ENCODE results near the gene SRSF11.

Gene SRSF11

DNA sequence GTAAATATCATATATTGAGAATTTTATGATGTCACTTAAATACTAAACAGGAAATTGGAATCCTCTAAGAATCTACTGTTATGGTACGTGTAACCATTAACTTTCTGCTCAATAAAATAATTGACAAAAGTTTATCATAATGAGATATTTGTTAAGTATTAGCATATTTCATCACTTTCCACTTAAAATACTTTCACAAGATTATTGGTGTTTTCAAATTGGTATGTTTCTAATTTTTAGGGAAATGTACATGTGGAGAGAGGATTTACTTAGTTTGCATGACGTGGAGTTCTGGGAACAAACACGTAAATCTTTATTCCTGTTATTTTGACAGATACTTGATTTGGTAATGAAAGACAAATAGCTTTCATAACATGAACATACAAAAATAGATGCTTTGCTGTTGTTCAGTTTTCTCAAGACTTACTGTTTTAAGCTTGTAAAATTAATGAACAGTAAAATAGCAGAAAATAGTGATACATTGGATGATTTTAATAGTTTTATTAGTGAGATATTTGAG lies 1.6 kb downstream of the SRSF11 start:
- DNase-seq: no peak

DNA sequence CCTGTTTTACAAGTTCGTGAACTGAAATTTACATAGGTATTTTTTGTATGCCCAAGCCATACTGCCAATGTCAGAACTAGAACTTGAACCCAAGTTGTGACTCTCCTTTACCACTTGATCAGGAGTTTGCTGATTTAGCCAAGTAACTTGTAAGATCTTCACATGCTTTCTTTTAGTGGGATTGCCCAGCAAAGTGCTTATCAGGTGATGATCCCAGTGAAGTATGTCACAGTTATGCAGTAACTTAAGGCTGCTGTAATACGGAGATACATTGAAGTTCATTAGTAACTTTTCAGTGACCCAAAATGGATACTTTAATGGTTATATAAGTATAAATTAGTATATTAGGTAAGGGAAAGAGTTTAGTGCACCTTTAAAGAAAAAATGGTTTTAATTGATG lies 3.8 kb downstream of the SRSF11 start:
- DNase-seq: no peak

DNA sequence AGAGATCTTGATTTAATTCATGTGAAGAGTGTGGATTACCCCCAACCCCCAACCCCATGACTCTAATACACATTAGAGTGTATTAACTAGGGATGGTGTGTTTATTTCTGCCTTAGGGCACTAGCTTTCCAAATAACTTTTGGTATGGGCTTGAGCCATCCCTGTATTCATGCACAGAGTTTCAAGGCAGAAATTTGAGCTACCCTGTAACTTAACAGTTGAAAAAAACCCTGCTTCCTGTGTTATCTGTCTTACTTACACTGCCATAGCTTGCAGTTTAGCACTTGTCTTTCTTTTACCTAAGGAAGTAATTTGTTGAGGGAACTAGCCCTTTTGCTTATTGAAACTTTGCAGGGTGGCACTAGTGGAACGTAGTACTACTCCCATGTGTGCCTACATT lies 6.3 kb downstream of the SRSF11 start:
- no peak for DNase-seq

DNA sequence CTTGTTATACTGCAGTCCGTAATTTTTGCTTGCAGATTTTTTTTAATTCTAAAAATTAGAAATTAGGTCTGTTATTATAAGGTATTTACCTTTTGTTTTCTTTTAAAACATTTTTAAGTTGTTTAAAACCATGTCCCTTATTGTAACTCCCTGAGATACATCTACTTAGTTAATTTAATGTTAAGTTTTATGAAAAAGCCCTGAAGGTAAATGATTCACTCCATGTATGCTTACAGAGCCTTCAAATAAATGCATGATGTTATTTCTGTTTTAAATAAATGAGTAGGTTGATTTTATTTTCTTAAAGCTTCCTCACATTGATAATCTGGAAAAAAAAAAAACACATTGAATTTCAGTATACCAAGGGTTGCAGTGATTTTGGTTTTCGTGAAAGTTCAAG lies 7.5 kb downstream of the SRSF11 start:
- no peak for DNase-seq

DNA sequence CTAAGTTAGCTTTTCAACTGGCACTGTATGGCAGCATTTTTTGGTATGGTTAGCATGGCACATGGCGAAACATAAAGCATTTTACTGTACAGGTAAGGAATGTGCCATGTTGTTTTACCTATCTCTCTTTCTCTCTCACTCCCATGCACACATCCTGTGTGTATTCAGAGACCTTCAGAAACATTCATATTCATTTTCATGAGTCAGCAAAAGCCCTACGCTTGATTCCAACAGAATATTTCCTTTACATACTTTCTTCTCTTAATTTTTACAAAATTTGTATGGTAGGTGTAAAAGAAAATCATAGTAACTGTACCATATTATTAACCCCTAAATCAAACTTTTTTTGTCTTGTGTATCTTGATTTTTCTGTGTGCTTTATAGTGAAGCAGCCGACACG lies 10.3 kb downstream of the SRSF11 start:
- no peak for DNase-seq

DNA sequence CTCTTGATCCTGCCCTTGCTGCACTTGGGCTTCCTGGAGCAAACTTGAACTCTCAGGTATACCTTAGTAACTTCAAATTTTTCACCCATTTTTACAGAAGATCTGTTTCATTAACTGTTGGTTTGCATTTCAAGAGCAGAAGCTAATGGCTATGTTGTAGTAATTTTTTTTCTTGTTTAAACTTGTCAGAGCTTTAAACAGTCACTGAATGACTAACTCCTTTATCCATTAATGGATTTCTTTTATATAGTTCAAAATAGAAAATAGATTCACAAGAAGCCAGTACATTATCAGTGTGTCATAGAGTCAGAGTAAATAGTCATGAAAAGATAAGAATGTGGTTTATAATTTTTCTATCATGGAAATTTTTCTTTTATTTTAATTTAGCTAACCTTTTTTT lies 13.6 kb downstream of the SRSF11 start:
- no peak for DNase-seq

DNA sequence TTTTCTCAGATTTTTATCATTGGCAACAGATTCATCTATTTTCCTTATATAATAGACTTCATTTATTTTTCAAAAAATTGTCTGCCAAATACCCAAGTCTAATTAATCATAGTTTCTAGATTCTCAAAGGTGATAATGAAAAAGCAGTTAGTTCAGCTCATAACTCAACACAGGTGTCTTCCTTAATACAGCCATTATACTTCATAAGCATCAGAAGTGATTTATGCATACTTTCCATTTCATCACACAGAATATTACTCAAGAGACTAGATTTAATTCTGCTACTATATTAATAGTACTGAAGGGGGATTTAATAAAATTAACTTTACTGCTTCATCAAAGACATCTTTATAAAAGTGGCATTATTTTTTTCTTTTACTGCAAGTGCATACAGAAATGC lies 18.8 kb downstream of the SRSF11 start:
- DNase-seq: no peak

DNA sequence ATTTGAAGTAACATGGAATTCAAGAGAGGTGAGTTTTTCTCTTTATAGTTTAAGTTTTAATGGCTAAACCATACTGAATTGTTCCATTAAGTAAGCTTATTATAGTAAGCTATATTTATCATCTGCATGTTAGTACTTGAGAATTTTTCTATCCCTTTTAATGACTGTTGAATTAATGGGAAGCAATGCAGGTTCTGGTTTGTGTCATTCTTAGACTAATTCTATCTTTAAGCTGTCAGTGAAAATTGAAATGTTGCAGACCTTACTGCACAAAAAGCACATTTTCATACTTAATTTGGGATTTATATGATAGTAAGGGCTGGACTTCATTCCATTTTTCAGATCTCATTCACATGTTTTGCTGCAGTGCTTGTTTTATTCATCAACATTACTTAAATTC lies 25.9 kb downstream of the SRSF11 start:
- no peak for DNase-seq

DNA sequence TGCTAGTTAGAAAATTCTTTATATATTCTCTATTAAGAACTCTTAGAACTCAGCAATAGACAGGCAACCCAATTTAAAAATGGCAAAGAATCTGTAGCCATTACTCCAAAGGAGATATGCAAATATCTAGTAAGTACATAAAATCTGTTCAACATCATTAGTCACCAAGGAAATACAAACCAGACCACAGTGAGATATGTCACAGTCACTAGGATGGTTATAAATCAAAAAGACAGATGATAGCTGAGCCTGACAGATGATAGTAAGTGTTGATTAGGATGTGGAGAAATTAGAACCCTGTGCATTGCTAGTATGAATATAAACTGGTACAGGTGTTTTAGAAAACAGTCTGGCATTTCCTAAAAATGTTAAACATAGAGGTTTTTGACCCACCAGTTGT lies 26.6 kb downstream of the SRSF11 start:
- DNase-seq: no peak

DNA sequence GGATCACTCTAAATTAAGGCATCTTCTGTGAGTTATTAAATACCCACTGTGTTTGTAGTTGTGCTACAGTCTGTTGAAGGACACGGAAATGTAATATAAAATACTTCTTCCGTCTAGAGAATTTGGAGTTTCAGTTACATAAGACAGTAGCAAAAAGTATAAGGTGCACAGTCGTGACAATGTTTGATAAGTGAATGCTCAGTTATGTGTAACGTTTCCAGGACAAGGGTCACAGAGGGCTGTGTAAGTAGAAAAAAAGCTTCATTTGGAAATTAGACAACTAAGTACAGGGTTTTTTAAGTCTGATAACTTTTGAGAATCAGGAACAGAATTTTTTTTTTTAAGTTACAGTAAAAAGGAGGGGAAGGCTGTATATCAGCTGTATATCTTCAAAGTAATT lies 27.5 kb downstream of the SRSF11 start:
- no peak for DNase-seq

DNA sequence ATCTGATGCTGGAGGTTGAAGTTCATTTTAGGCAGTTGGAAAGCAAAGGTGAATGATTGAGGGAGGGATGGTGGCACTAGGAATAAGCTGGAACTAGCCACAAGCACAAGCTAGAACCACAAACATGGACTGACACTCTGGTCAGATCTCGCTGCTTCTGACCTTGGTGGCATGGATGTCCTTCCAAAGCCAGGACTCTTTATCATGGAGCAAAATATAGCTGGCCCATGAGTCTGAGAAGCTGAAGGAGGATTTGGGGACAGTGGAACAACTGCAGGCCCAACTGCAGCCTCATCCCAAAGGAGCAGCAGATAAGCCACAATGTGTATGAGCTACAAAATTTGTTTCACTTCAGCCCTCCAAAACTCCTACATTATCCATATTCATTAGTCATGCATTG lies 35.5 kb downstream of the SRSF11 start:
- DNase-seq: no peak

DNA sequence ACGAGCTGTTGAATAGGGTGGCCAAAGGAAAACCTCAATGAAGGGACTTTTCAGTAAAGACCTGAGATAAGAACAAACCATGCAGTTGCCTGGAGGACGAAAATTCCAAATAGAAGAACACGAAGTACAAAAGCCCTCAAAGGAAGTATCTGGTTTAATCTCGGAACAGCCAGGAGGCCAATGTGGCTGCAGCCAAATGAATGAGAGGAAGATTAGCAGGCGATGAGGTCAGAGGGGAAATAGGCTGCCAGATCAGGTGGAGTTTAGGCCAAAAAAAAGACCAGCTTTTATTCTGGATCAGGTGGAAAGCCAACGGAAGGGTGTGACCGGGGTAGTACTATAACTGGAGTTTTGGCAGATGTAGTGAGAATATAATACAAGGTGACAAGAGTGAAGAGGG lies 43.7 kb downstream of the SRSF11 start:
- DNase-seq: no peak

DNA sequence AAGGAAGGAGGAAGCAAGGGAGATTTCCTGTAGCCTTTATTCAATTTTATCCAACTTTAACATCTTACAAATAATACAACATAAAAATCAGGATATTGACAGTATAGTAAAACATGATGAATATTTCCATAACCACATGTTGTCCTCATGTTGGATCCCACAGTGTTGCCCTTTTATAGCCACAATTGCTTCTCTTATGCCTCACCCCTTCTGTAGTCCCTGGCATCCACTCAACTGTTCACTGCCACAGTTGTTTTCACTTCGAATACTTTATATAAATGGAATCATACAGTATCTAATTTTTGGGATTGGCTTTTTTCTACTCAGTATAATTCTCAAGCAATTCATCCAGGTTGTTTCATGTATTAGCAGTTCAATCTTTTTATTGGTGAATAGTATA lies 44.8 kb downstream of the SRSF11 start:
- no peak for DNase-seq

DNA sequence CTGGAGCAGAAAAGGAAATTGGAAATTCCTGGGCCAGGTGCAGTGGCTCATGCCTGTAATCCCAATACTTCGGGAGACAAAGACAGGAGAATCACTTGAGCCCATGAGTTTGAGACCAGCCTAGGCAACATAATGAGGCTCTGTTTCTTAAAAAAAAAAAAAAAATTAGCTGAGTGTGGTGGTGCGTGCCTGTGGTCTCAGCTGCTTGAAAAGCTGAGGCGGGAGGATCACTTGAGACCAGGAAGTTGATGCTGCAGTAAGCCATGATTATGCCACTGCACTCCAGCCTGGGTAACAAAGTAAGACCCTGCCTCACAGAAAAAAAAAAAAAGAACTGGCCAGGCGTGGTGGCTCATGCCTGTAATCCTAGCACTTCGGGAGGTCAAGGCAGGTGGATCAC lies 56.7 kb downstream of the SRSF11 start:
- DNase-seq: no peak

DNA sequence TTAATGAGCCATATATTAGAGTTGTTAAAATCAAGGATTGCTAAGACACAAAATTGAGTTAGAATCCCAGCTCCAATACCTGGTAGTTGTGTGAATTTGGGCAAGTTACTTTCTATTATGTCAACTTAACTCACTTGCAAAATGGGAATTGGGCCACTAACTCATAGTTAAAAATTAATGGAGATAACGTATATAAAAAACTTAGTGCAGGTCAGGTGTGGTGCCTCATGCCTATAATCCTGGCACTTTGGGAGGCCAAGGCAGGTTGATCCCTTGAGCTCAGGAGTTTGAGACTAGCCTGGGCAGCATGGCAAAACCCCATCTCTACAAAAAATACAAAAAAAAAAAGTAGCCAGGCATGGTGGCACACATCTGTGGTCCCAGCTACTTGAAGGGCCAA lies 57.5 kb downstream of the SRSF11 start:
- DNase-seq: no peak

DNA sequence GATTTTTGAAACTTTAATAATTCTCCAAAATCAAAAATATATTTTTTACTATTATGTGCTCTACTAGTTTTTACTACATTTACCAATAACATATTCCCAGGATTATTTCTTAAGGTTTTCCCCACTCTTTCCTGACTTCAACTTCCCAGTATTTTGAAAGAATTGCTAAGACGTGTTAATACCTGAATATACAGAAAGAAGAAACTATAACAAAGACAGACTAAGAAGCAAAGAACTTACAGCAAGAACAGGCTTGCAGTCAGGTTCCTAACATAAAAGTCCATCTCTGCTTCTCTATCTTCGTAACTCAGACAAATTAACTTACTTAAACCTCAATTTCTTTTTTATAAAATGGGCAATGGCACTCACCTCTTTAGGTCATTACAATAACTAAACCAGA lies 63.2 kb downstream of the SRSF11 start:
- DNase-seq: no peak

DNA sequence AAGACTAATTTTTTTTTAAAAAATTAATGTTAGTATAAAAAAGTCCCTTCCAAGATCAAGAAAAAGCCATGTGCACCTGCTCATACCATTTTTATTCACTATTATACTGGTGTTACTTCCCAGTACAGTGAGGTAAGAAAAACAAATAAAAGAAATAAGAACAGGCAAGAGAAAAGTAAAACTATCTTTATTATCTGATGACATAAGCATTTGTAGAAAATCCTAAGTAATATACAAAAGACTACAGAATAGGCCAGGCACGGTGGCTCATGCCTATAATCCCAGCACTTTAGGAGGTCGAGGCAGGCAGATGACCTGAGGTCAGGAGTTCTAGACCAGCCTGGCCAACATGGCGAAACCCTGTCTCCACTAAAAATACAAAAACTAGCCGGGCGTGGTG lies 65.3 kb downstream of the SRSF11 start:
- DNase-seq: no peak

DNA sequence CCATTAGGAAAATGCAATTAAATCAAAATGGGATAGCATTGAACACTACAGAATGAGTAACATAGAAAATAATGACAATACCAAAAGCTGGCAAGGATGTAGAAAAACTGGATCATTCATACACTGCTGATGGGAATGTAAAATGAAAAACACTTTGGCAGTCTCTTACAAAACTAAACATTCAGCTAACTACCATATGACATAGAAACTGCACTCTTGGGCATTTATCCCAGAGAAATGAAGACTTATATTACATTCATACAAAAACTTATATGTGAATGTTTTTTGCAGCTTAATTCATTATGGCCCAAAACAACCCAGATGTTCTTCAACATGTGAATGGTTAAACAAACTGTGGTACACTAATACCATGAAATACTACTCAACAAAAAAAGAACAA lies 67.0 kb downstream of the SRSF11 start:
- no peak for DNase-seq

DNA sequence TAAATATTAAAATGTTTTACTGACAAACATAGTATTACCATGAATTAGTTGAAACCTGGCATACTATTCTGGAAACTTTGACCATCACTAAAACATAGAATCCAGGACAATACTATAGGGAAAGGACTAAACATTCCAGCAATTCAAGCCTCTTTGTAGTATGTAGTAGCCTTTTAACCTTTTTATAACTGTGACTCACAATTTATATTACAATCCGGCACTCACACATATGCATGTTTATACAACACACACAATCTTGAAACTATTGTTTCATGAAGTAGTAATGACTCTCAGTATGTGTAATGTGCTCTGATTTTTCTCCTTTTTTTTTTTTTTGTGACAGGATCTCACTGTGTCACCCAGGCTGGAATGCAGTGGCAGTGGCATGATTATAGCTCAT lies 69.0 kb downstream of the SRSF11 start:
- DNase-seq: no peak

DNA sequence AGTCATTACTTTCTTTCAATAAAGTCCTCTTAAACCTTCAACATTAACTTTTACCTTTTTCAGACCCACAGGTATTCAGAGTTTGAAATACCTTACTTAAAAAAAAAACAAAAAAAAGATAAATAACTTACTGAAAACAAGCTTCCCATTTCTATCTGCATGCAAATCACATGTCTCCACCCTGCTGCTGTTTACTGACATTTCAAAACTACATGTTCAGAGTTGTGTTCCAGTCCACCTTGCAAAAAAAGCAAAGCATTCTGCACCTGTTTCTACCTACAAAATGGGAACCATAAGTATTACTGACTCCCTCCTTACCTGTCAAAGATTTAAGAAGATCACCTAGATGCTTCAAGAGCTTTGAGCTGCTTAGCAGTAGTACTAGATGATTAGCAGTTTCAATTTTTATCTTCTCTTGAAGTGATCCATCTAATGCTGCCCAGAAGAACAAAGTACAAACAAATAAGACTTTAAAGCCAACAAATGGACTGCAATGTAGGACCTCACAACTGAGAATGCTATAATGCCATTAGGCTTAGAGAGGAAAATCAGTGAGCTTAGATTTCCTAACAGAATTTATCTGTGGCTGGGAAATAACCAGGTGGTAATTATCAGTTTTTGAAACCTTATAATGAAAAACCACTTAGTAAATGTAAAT lies 72.1 kb downstream of the SRSF11 start:
- DNase-seq: no peak

DNA sequence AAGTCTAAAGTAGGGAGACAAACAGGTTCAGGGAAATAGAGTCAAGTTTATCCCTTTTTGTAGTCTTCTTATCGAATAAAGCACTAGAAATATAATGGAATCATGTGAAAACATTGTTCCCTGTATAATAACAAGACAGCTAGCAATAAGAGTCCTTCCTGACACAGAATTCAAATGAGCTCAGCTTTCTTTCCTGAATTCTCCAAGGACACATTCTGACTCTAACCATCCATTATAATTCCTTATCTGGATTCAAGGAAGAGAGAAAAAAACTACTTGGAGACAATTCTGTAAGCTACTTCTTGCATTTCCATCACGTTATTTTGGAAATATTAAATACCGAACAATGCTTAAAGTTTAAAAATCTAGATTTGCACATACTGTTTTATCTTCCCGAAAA lies 74.6 kb downstream of the SRSF11 start:
- DNase-seq: no peak

DNA sequence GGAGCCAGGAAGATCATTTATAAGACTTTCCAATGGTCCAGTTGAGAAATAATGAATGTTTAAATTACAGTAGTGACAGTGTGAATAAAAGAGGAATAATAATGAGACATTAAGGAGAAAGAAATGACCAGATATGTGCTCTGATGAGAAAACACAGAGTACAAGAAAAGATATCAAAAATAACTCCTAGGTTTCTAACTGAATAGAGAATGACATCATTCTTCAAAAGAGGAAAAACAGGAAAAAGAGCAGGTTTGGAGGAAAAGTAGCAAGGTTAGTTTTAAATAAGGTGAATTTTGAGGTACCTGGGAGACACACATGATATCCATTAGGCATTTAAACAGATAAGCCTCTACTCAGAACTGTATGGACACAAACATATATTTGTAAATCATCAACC lies 78.3 kb downstream of the SRSF11 start:
- DNase-seq: no peak

All from NCI-H1930 (cell line).